Duodenal mucosa (tissue), 2 donors: ENCODE measurements around the gene PACS2.

Experiments
- H3K27ac ChIP-seq: one replicate; pipeline ENCODE4 v1.7.0; 2013; ENCODE audit warnings: low read depth, low read length
- H3K27me3 ChIP-seq, 2 donors: one replicate each; pipeline ENCODE4 v1.7.0; 2013; ENCODE audit warnings: low read length in 2 of 2, control low read depth in 1 of 2; ENCODE audit not compliant: insufficient read depth in 2 of 2, control insufficient read depth in 1 of 2
- H3K36me3 ChIP-seq, 2 donors: one replicate each; pipeline ENCODE4 v1.7.0; 2013; ENCODE audit warnings: low read length in 2 of 2, control low read depth in 1 of 2; ENCODE audit not compliant: insufficient read depth in 2 of 2, control insufficient read depth in 1 of 2
- H3K4me1 ChIP-seq, 2 donors: one replicate each; pipeline ENCODE4 v1.7.0; 2013; ENCODE audit warnings: low read length in 2 of 2, control low read depth in 1 of 2; ENCODE audit not compliant: insufficient read depth in 2 of 2, control insufficient read depth in 1 of 2
- H3K4me3 ChIP-seq, 2 donors: one replicate each; pipeline ENCODE4 v1.7.0; 2013; ENCODE audit warnings: low read length in 2 of 2, low read depth in 1 of 2
- H3K9ac ChIP-seq, 2 donors: one replicate each; pipeline ENCODE4 v1.7.0; 2013; ENCODE audit warnings: low read length in 2 of 2, low read depth in 1 of 2
- H3K9me3 ChIP-seq, 2 donors: one replicate each; pipeline ENCODE4 v1.7.0; 2013; ENCODE audit warnings: low read length in 2 of 2, control low read depth in 1 of 2; ENCODE audit not compliant: control insufficient read depth in 1 of 2

The PACS2 gene

GRCh38 chr14:105368032-105368417 is 53.5 kb downstream of the PACS2 start:
- Histone ChIP-seq H3K9ac (no peak overlapping the region), H3K27ac (no peak overlapping the region), H3K27me3 (no peaks in the 10 kb centered on the region), H3K4me1 (no peaks in the 10 kb centered on the region), H3K4me3 (no peak overlapping the region), H3K9me3 (no peaks in the 10 kb centered on the region), H3K36me3 (peaks cover 0 to 14% of the 10 kb centered on the region in 2 donors)

GRCh38 chr14:105368426-105368825 is 53.9 kb downstream of the PACS2 start:
- Histone ChIP-seq H3K9me3 (no peaks in the 10 kb centered on the region), H3K27me3 (no peaks in the 10 kb centered on the region), H3K4me3 (no peak overlapping the region), H3K4me1 (no peaks in the 10 kb centered on the region), H3K36me3 (peaks cover 0 to 14% of the 10 kb centered on the region in 2 donors), H3K27ac (no peak overlapping the region), H3K9ac (no peak overlapping the region)

GRCh38 chr14:105368910-105369652 is 54.5 kb downstream of the PACS2 start:
- Histone ChIP-seq H3K27ac (no peak overlapping the region), H3K9me3 (no peaks in the 10 kb centered on the region), H3K27me3 (no peaks in the 10 kb centered on the region), H3K4me1 (no peaks in the 10 kb centered on the region), H3K9ac (no peak overlapping the region), H3K36me3 (peaks cover 0 to 14% of the 10 kb centered on the region in 2 donors), H3K4me3 (no peak overlapping the region)

GRCh38 chr14:105369653-105370040 is 55.1 kb downstream of the PACS2 start:
- Histone ChIP-seq H3K9me3 (no peaks in the 10 kb centered on the region), H3K27me3 (no peaks in the 10 kb centered on the region), H3K4me1 (no peaks in the 10 kb centered on the region), H3K27ac (no peak overlapping the region), H3K36me3 (peaks cover 0 to 14% of the 10 kb centered on the region in 2 donors), H3K4me3 (no peak overlapping the region), H3K9ac (no peak overlapping the region)

GRCh38 chr14:105374389-105374788 is 59.8 kb downstream of the PACS2 start:
- Histone ChIP-seq H3K27ac (no peak overlapping the region), H3K27me3 (no peaks in the 10 kb centered on the region), H3K36me3 (peaks cover 0 to 4% of the 10 kb centered on the region in 2 donors), H3K4me1 (no peaks in the 10 kb centered on the region), H3K4me3 (no peak overlapping the region), H3K9ac (no peak overlapping the region), H3K9me3 (no peaks in the 10 kb centered on the region)

- no peaks in the 10 kb centered on the region for H3K27me3 ChIP-seq
- no peaks in the 10 kb centered on the region for H3K36me3 ChIP-seq
- no peak overlapping the region for H3K4me3 ChIP-seq
- H3K4me1 ChIP-seq = no peaks in the 10 kb centered on the region
- H3K27ac ChIP-seq = no peak overlapping the region
- no peaks in the 10 kb centered on the region for H3K9me3 ChIP-seq
- H3K9ac ChIP-seq = no peak overlapping the region
These were observed 61.1 kb downstream of the PACS2 start for GRCh38 chr14:105375635-105376057.

- Histone ChIP-seq H3K27me3 (no peaks in the 10 kb centered on the region), H3K4me3 (no peak overlapping the region), H3K9ac (no peak overlapping the region), H3K4me1 (no peaks in the 10 kb centered on the region), H3K9me3 (no peaks in the 10 kb centered on the region), H3K27ac (no peak overlapping the region), H3K36me3 (peaks cover 0 to 4% of the 10 kb centered on the region in 2 donors)
These were observed 62.2 kb downstream of the PACS2 start for GRCh38 chr14:105376521-105377440.

GRCh38 chr14:105377555-105378182 is 63.1 kb downstream of the PACS2 start:
- no peaks in the 10 kb centered on the region for H3K4me1 ChIP-seq
- peaks cover 0 to 10% of the 10 kb centered on the region in 2 donors for H3K36me3 ChIP-seq
- no peak overlapping the region for H3K9ac ChIP-seq
- H3K27ac ChIP-seq = no peak overlapping the region
- no peaks in the 10 kb centered on the region for H3K9me3 ChIP-seq
- H3K27me3 ChIP-seq = no peaks in the 10 kb centered on the region
- H3K4me3 ChIP-seq = no peak overlapping the region

GRCh38 chr14:105378199-105378598 is 63.7 kb downstream of the PACS2 start:
- no peaks in the 10 kb centered on the region for H3K4me1 ChIP-seq
- H3K9ac ChIP-seq = no peak overlapping the region
- no peaks in the 10 kb centered on the region for H3K9me3 ChIP-seq
- H3K36me3 ChIP-seq = peaks cover 0 to 15% of the 10 kb centered on the region in 2 donors
- H3K27ac ChIP-seq = no peak overlapping the region
- no peaks in the 10 kb centered on the region for H3K27me3 ChIP-seq
- H3K4me3 ChIP-seq = no peak overlapping the region
